Measurements from ENCODE around the gene IQCH.

DNA sequence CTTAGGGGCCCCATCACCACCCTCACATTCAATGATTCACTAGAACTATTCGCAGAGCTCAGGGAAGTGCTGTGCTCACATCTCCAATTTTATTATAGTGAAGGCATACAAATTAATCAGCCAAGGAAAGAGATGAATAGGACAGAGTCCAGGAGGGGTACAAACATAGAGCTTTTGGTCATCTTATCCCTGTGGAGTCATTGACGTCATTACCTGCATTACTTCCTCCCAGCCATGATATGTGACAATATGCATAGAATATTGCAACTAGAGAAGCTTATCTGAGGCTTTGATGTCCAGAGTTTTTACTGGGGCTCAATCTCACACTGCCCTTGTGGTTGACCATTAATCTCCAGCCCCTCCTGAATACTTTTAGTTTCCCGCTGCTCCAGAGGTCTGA is 1.5 kb downstream of the IQCH start:
- TF ChIP-seq, protein P1, sequence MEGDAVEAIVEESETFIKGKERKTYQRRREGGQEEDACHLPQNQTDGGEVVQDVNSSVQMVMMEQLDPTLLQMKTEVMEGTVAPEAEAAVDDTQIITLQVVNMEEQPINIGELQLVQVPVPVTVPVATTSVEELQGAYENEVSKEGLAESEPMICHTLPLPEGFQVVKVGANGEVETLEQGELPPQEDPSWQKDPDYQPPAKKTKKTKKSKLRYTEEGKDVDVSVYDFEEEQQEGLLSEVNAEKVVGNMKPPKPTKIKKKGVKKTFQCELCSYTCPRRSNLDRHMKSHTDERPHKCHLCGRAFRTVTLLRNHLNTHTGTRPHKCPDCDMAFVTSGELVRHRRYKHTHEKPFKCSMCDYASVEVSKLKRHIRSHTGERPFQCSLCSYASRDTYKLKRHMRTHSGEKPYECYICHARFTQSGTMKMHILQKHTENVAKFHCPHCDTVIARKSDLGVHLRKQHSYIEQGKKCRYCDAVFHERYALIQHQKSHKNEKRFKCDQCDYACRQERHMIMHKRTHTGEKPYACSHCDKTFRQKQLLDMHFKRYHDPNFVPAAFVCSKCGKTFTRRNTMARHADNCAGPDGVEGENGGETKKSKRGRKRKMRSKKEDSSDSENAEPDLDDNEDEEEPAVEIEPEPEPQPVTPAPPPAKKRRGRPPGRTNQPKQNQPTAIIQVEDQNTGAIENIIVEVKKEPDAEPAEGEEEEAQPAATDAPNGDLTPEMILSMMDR (conservative IDR thresholded peaks at IDR 0.05 in 1 of 2, IDR thresholded peaks at IDR 0.05 in 1 of 2; ENCODE audit: low read depth in 1 of 2, low read length in 2 of 2) = no peak
- TF ChIP-seq EZH2 (IDR thresholded peaks at IDR 0.05; ENCODE audit: low read length, missing control alignments) = no peak
